HepG2 (cell line): ENCODE measurements around the gene EHBP1. TPM values are rescaled to one million over a fixed set of nuclear protein-coding genes. Genes with fewer than 3 reads are reported as not detected.

Experiments used
- ATAC-seq: fragments of 200-7000 bp; cut with Tn5 transposase; 3 replicates; pipeline ENCODE4 v1.9.1; 2020; ENCODE audit warnings: mild to moderate bottlenecking, moderate library complexity
- BruUV-seq: library from RNA; stranded (reverse); fragments of 400-500 nt; replicated peaks from 2 replicates; lab custom pipeline; 2021; lab: Mats Ljungman, UMichigan
- CTCF ChIA-PET: fragments of 300-600 bp; formaldehyde crosslinking; extraction: SDS; loops from one replicate; lab custom pipeline; 2021; ENCODE audit warnings: low total read pairs, inconsistent platforms, low intra/inter-chr PET ratio; lab: Yijun Ruan, JAX
- POLR2A ChIA-PET: fragments of 350-600 bp; sonication (Branson Sonifier 250); formaldehyde crosslinking; loops from one replicate; lab custom pipeline; 2020; ENCODE audit warnings: antibody characterized with exemption, inconsistent platforms; lab: Yijun Ruan, JAX
- DNase-seq: peaks from one replicate; pipeline ENCODE4 v3.0.0-alpha.2; 2015; ENCODE audit warnings: low spot score
- FAIRE-seq: peaks from 3 replicates; lab custom pipeline; 2011; peaks lifted over from hg19 to GRCh38; lab: Jason Lieb, UNC
- H2AFZ ChIP-seq: one replicate; pipeline ENCODE4 v1.6.1; 2011; ENCODE audit warnings: low read length, inconsistent platforms
- H3K27ac ChIP-seq: fragments of 300-600 bp; 3 replicates; pipeline ENCODE4 v1.8.0; 2011; ENCODE audit warnings: mixed run types, mild to moderate bottlenecking, mixed read lengths, low read length, inconsistent platforms; ENCODE audit not compliant: insufficient read depth; ENCODE audit errors: extremely low read length
- H3K27me3 ChIP-seq, 2 experiments: fragments of 200-600 bp in 1 of 2; 2 replicates in 1 of 2; 3 replicates in 1 of 2; pipeline versions ENCODE4 v1.6.0 to v1.8.0; 2011; ENCODE audit warnings: low read length in 2 of 2, mild to moderate bottlenecking in 2 of 2, moderate library complexity in 2 of 2, inconsistent platforms in 1 of 2; ENCODE audit not compliant: insufficient read depth in 2 of 2, control insufficient read depth in 1 of 2
- H3K36me3 ChIP-seq, 2 experiments: fragments of 200-600 bp in 1 of 2; replicated peaks in 1 of 2; 2 replicates in 1 of 2; 3 replicates in 1 of 2; pipeline versions ENCODE4 v1.5.1 to v1.8.0; 2011; ENCODE audit warnings: low read length in 2 of 2, inconsistent platforms in 1 of 2; ENCODE audit not compliant: insufficient read depth in 2 of 2, control insufficient read depth in 1 of 2
- H3K4me1 ChIP-seq: 2 replicates; pipeline ENCODE4 v1.5.1; 2012; ENCODE audit warnings: low read length, inconsistent platforms; ENCODE audit not compliant: insufficient read depth
- H3K4me2 ChIP-seq: 2 replicates; pipeline ENCODE4 v1.6.0; 2011; ENCODE audit warnings: low read depth, low read length, inconsistent platforms
- H3K4me3 ChIP-seq, 3 experiments: fragments of 200-600 bp in 1 of 3; sonication (generic), shearing (Covaris generic) in 1 of 3; replicated peaks in 1 of 3; 2 replicates each; pipeline ENCODE4 v1.5.1; 2011 to 2016; ENCODE audit warnings: low read length in 3 of 3, inconsistent platforms in 2 of 3, low read depth in 2 of 3, mild to moderate bottlenecking in 2 of 3, control low read depth in 1 of 3, mixed read lengths in 1 of 3; ENCODE audit not compliant: insufficient read depth in 1 of 3
- H3K79me2 ChIP-seq: one replicate; pipeline ENCODE4 v1.6.1; 2011; ENCODE audit warnings: low read length, inconsistent platforms; ENCODE audit not compliant: insufficient read depth
- H3K9ac ChIP-seq: 2 replicates; pipeline ENCODE4 v1.6.0; 2011; ENCODE audit warnings: mild to moderate bottlenecking, low read depth, low read length, inconsistent platforms; ENCODE audit not compliant: insufficient read depth
- H3K9me3 ChIP-seq: 2 replicates; pipeline ENCODE4 v1.5.1; 2012; ENCODE audit warnings: mild to moderate bottlenecking, low read length
- H4K20me1 ChIP-seq: 2 replicates; pipeline ENCODE4 v1.6.0; 2011; ENCODE audit warnings: inconsistent platforms, mild to moderate bottlenecking, low read length, moderate library complexity; ENCODE audit not compliant: insufficient read depth
- AHR ChIP-seq: IDR thresholded peaks from 2 replicates; pipeline ENCODE4 v1.6.1; 2018; ENCODE audit warnings: missing genetic modification reagents, missing compliant biosample characterization
- CERS6 ChIP-seq: sonication (generic); formaldehyde crosslinking; IDR thresholded peaks from 2 replicates; pipeline ENCODE4 v1.5.0; 2020; ENCODE audit warnings: missing genetic modification reagents
- ERF ChIP-seq: IDR thresholded peaks from 2 replicates; pipeline ENCODE4 v1.6.1; 2018; ENCODE audit warnings: missing biosample characterization, missing genetic modification reagents
- ETV5 ChIP-seq: IDR thresholded peaks from 2 replicates; pipeline ENCODE4 v1.6.1; 2018; ENCODE audit warnings: missing biosample characterization, missing genetic modification reagents, inconsistent platforms, borderline replicate concordance
- GABPA ChIP-seq, 2 experiments: IDR thresholded peaks; 2 replicates each; pipeline ENCODE4 v1.6.1; 2011 to 2016; ENCODE audit warnings: low read depth in 2 of 2, low read length in 1 of 2, missing biosample characterization in 1 of 2, missing genetic modification characterization in 1 of 2
- MXI1 ChIP-seq: IDR thresholded peaks from 3 replicates; pipeline ENCODE4 v1.6.1; 2012; ENCODE audit warnings: low read depth, low read length, inconsistent platforms, borderline replicate concordance
- PAF1 ChIP-seq: IDR thresholded peaks from 2 replicates; pipeline ENCODE4 v1.6.1; 2016; ENCODE audit warnings: missing genetic modification reagents, missing compliant biosample characterization
- RBM22 ChIP-seq: fragments of 200-400 bp; formaldehyde crosslinking; optimal IDR thresholded peaks from 2 replicates; pipeline ENCODE3; 2017; ENCODE audit warnings: mild to moderate bottlenecking, low read length, moderate library complexity
- SAP130 ChIP-seq: IDR thresholded peaks from 2 replicates; pipeline ENCODE4 v1.6.1; 2016; ENCODE audit warnings: low read depth
- SNAPC5 ChIP-seq: sonication (generic); formaldehyde crosslinking; IDR thresholded peaks from 2 replicates; pipeline ENCODE4 v1.8.1; 2023; ENCODE audit warnings: mild to moderate bottlenecking, missing genetic modification reagents, borderline replicate concordance
- ZNF234 ChIP-seq: sonication (generic); formaldehyde crosslinking; conservative IDR thresholded peaks from 2 replicates; pipeline ENCODE4 v1.5.1; 2020; ENCODE audit warnings: mild to moderate bottlenecking, missing genetic modification reagents
- ZNF740 ChIP-seq: sonication (generic); formaldehyde crosslinking; IDR thresholded peaks from 2 replicates; pipeline ENCODE4 v1.4.0; 2020; ENCODE audit warnings: missing genetic modification reagents
- ZNF784 ChIP-seq: sonication (generic); formaldehyde crosslinking; IDR thresholded peaks from 2 replicates; pipeline ENCODE4 v1.5.1; 2020; ENCODE audit warnings: missing genetic modification reagents, mild to moderate bottlenecking, borderline replicate concordance
- ZNF891 ChIP-seq: sonication (generic); formaldehyde crosslinking; IDR thresholded peaks from 2 replicates; pipeline ENCODE4 v1.5.0; 2020; ENCODE audit warnings: mild to moderate bottlenecking, missing genetic modification reagents
- WGBS: methylation state at CpG from one replicate; pipeline ENCODE4 v1.1.6; 2017; ENCODE audit warnings: low lambda C conversion rate; 5-methylcytosine and 5-hydroxymethylcytosine counted together
- in situ Hi-C: cut with HindIII; loops from 2 replicates; pipeline ENCODE4 v1.10.0; 2017; ENCODE audit warnings: low pct_unique_long_range_greater_than_20kb; ENCODE audit not compliant: extremely low pct_ligation_motif_present
- intact Hi-C: fragments of 100-400 bp; cut with micrococcal nuclease; formaldehyde crosslinking; loops from one replicate; pipeline ENCODE4 v1.10.0; 2022; ENCODE audit not compliant: unreplicated experiment
- polyA plus RNA-seq, 8 experiments: library from polyadenylated mRNA; depleted of rRNA in 3 of 8; stranded (reverse) in 7 of 8; unstranded in 1 of 8; fragments of >200 nt; fragmentation: Illumina TruSeq in 4 of 8; extraction: Trizol in 4 of 8; gene quantifications; 2 replicates each; pipeline versions ENCODE4 v1.2.1 to v1.2.3, GENCODE V29; 2011 to 2016; ENCODE audit warnings: low read depth in 4 of 8, missing spikeins in 1 of 8, mixed read lengths in 1 of 8; ENCODE audit not compliant: insufficient read depth in 1 of 8
- total RNA-seq, 5 experiments: library from RNA; depleted of rRNA; stranded (reverse); fragments of >200 nt; fragmentation: Illumina TruSeq; extraction: Trizol; gene quantifications; 2 replicates each; pipeline ENCODE4 v1.2.3, GENCODE V29; 2016; ENCODE audit warnings: low read depth in 1 of 5

The EHBP1 gene
- total and polyA plus RNA-seq, 2 of the 13 experiments (the other 11 are each of a cell fraction or from before 2014, with no cell fraction given): 93.5 to 146 TPM

GRCh38 chr2:62811086-62811485 lies 105.6 kb downstream of the EHBP1 start (continued):
- TF ChIP-seq PAF1 (CRISPR knock-in tag) (no peak), ZNF234 (CRISPR knock-in tag) (no peak), CERS6 (CRISPR knock-in tag) (no peak), SNAPC5 (CRISPR knock-in tag) (no peak)

- BruUV-seq: no TSS peak
- Histone ChIP-seq H3K36me3 (peaks cover 9 to 20% of the 10 kb centered on the region in 2 experiments), H4K20me1 (peaks cover 70% of the 10 kb centered on the region), H3K27ac (no peak overlapping the region), H3K4me1 (peaks cover 18% of the 10 kb centered on the region; the same call in 1 of the 2 replicates), H3K9ac (no peak overlapping the region), H3K79me2 (peaks cover 93% of the 10 kb centered on the region), H3K27me3 (no peaks in the 10 kb centered on the region), H3K9me3 (no peaks in the 10 kb centered on the region), H3K4me2 (no peak overlapping the region), H2AFZ (no peak overlapping the region), H3K4me3 (no peak overlapping the region)
- DNase-seq (no peak), ATAC-seq (no peak), FAIRE-seq (no peak)
- peak; percentile 84 for TF ChIP-seq RBM22
- TF ChIP-seq GABPA (IDR thresholded peaks at IDR 0.05; ENCODE audit: low read depth, low read length): no peak
- no peak for TF ChIP-seq GABPA (CRISPR knock-in tag; IDR thresholded peaks at IDR 0.05; ENCODE audit: low read depth)
- no peak for TF ChIP-seq AHR (CRISPR knock-in tag)
- TF ChIP-seq ZNF784 (CRISPR knock-in tag): 0 out of 2 replicates have a peak, but pooled peaks have one; percentile 7
- TF ChIP-seq SAP130 (CRISPR knock-in tag): no peak
- no peak for TF ChIP-seq ERF (CRISPR knock-in tag)
- TF ChIP-seq ZNF740 (CRISPR knock-in tag): no peak
- TF ChIP-seq MXI1: no peak
- TF ChIP-seq ETV5 (CRISPR knock-in tag): no peak
- TF ChIP-seq ZNF891 (CRISPR knock-in tag): no peak
- ChIA-PET POLR2A (no interaction called here), CTCF (no interaction called here)
- intact Hi-C loops (no loop called here), in situ Hi-C loops (no loop called here)
- 96% methylated on average over 2 of the region's 2 CpGs for WGBS
Measured at GRCh38 chr2:62811972-62812371, 106.5 kb downstream of the EHBP1 start.
